Psoas muscle (tissue), 8 donors: Measurements from ENCODE around the gene RPL37. TPM values are rescaled to one million over a fixed set of nuclear protein-coding genes. Genes with fewer than 3 reads are reported as not detected.

Experiments used
- ATAC-seq, 4 donors: fragments of 200-7000 bp; cut with Tn5 transposase; one replicate each; pipeline ENCODE4 v1.9.1; 2020; ENCODE audit warnings: moderate library complexity in 3 of 4, mild to moderate bottlenecking in 2 of 4
- DNase-seq, 2 donors: peaks; one replicate each; pipeline ENCODE4 v3.0.0-alpha.2; 2020
- H3K27ac ChIP-seq: fragments of 200-600 bp; one replicate; pipeline ENCODE4 v1.8.0; 2022
- H3K27me3 ChIP-seq, 3 donors: fragments of 200-600 bp in 1 of 3; one replicate each; pipeline versions ENCODE4 v1.6.1 to v1.8.0; 2013 to 2022; ENCODE audit warnings: low read length in 2 of 3, mild to moderate bottlenecking in 2 of 3, moderate library complexity in 1 of 3; ENCODE audit not compliant: insufficient read depth in 3 of 3
- H3K36me3 ChIP-seq, 2 donors: fragments of 200-600 bp in 1 of 2; one replicate each; pipeline versions ENCODE4 v1.6.1 to v1.8.0; 2013 to 2022; ENCODE audit warnings: low read depth in 1 of 2, mild to moderate bottlenecking in 1 of 2, moderate library complexity in 1 of 2; ENCODE audit not compliant: insufficient read depth in 1 of 2
- H3K4me1 ChIP-seq: fragments of 200-600 bp; one replicate; pipeline ENCODE4 v1.8.0; 2022
- H3K4me3 ChIP-seq: fragments of 200-600 bp; one replicate; pipeline ENCODE4 v1.8.0; 2022; ENCODE audit warnings: mild to moderate bottlenecking
- H3K9me3 ChIP-seq: fragments of 200-600 bp; one replicate; pipeline ENCODE4 v1.8.0; 2022
- CTCF ChIP-seq: fragments of 200-600 bp; IDR thresholded peaks from one replicate; pipeline ENCODE4 v1.8.0; 2022; ENCODE audit warnings: antibody characterized with exemption
- WGBS, 3 donors: extraction: QIAGEN DNeasy Blood & Tissue Kit; methylation state at CpG; one replicate each; pipeline versions ENCODE4 v1.1.6 to v1.1.7; 2013; 5-methylcytosine and 5-hydroxymethylcytosine counted together
- intact Hi-C, 2 donors: fragments of 100-400 bp; cut with DNase I; formaldehyde crosslinking; loops; one replicate each; pipeline versions ENCODE4 v1.11.0 to v1.14.2; 2022
- polyA plus RNA-seq, 3 donors: library from polyadenylated mRNA; stranded (reverse); fragments of 200-250 nt; gene quantifications; one replicate each; pipeline ENCODE4 v1.2.3, GENCODE V29; 2013
- total RNA-seq, 4 donors: library from RNA; stranded (reverse); fragmentation: NEBNext Ultra II Directional in 2 of 4; extraction: Animal tissue kit (Norgen Biotek cat#: 25700) in 2 of 4; gene quantifications; one replicate each; pipeline versions ENCODE4 v1.2.1 to v1.2.4, GENCODE V29; 2021 to 2023
- donor health status: healthy with polysubstance abuse.
- donor health status: DM: no; HTN: no; CAD: no; lungs with moderate emphysema.
- donor health status: Bipolar disorder and iron deficiency.
- donor health status: healthy.
- donor health status: DM: yes; HTN: yes; CAD: no.
- donor health status: DM: no; HTN: no; CAD: no.
- donor health status: DM: no; HTN: no; CAD: no.
- donor health status: DM: yes; HTN: yes; CAD: no.

RPL37 gene
- total and polyA plus RNA-seq, 7 donors = 737 to 2,293 (median 991) TPM

DNA sequence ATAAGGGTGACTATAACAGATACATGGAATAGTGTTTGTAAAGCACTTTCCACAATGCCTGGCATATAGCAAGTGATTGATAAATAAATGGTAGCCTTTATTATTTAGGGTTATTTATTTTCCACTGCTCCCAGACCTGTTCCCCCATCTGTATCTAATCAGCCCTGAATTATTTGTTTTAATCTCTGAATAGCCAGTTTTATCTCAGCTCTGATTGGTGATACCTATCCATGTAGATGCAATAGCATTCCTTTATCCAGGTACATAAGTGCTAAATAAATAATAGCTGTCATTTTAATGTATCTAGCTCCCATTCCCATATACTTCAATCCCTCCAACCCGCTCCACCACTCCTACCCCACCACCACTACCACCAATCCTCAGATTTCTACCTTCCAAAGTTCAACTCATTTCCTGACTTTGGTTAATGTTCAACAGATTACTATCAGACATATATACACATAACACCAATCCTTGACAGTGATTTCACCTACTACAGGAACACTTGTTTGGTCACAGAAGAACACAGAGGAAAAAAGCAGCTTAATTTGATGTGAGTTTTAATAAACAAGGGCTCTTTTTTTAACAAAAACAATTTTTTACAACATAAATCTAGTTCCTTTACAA, 50.9 kb downstream of the RPL37 start:
- Histone ChIP-seq H3K4me3 (no peak overlapping the region), H3K36me3 (no peaks in the 10 kb centered on the region), H3K9me3 (peaks cover 6% of the 10 kb centered on the region), H3K4me1 (peaks cover 28% of the 10 kb centered on the region), H3K27me3 (no peaks in the 10 kb centered on the region), H3K27ac (no peak overlapping the region)
- TF ChIP-seq CTCF = no peak
- DNase-seq (no peak), ATAC-seq (no peak)
- intact Hi-C loops = no loop called here
- whole genome bisulfite sequencing, 3 donors = 97 to 100% (median 100%) methylated on average over 1 of the region's 1 CpG

- no peak for TF ChIP-seq CTCF
- no peaks in the 10 kb centered on the region for H3K27me3 ChIP-seq
- intact Hi-C loops = no loop called here
- no peak overlapping the region for H3K27ac ChIP-seq
- peaks cover 26% of the 10 kb centered on the region for H3K4me1 ChIP-seq
- DNase-seq = peak in 1 of 2 donors; percentile 25
- peaks cover 0 to 5% of the 10 kb centered on the region in 2 donors for H3K36me3 ChIP-seq
- peak; percentile 57 to 90 (median 76) for ATAC-seq
- H3K9me3 ChIP-seq = no peaks in the 10 kb centered on the region
- H3K4me3 ChIP-seq = no peak overlapping the region
Measured at GRCh38 chr5:40781843-40782409, 53.1 kb downstream of the RPL37 start.

GRCh38 chr5:40780858-40781257, 54.2 kb downstream of the RPL37 start:
- intact Hi-C loops = no loop called here
- Histone ChIP-seq H3K27me3 (no peaks in the 10 kb centered on the region), H3K4me3 (no peak overlapping the region), H3K36me3 (peaks cover 0 to 16% of the 10 kb centered on the region in 2 donors), H3K9me3 (no peaks in the 10 kb centered on the region), H3K27ac (no peak overlapping the region), H3K4me1 (peaks cover 26% of the 10 kb centered on the region)
- DNase-seq = no peak
- ATAC-seq = no peak
- WGBS, 3 donors = 54 to 81% (median 70%) methylated on average over 3 of the region's 3 CpGs
- no peak for TF ChIP-seq CTCF

- Histone ChIP-seq H3K4me1 (peaks cover 26% of the 10 kb centered on the region), H3K4me3 (no peak overlapping the region), H3K36me3 (peaks cover 0 to 22% of the 10 kb centered on the region in 2 donors), H3K27me3 (no peaks in the 10 kb centered on the region), H3K27ac (no peak overlapping the region), H3K9me3 (no peaks in the 10 kb centered on the region)
- 60 to 79% (median 72%) methylated on average over 5 of the region's 5 CpGs for WGBS, 3 donors
- DNase-seq (no peak), ATAC-seq (peak in 1 of 4 donors; percentile 38)
- intact Hi-C loops = no loop called here
- no peak for TF ChIP-seq CTCF
Measured at GRCh38 chr5:40780199-40780598, 54.8 kb downstream of the RPL37 start.

DNA sequence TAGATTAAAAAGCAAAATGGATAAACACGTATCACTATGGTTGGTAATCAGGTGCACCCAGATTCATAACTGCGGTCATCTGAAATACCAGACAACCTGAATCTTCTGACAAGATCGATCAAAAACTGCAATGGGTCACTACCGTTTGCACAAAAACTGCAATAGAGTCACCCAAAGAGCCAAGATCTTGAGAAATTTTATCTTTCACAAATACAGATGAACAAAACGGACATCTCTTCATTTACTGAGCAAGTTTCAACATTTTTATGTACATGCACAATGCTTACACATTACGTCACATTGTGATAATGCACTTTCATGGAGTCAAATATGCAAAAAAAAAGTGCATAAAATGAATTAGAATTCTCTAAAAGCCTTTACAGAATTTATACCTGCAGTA, 55.5 kb downstream of the RPL37 start:
- H3K4me1 ChIP-seq = peaks cover 22% of the 10 kb centered on the region
- no peaks in the 10 kb centered on the region for H3K9me3 ChIP-seq
- ATAC-seq (no peak), DNase-seq (no peak)
- no peaks in the 10 kb centered on the region for H3K27me3 ChIP-seq
- H3K36me3 ChIP-seq = peaks cover 0 to 29% of the 10 kb centered on the region in 2 donors
- no peak overlapping the region for H3K4me3 ChIP-seq
- TF ChIP-seq CTCF = no peak
- intact Hi-C loops = no loop called here
- no peak overlapping the region for H3K27ac ChIP-seq
- 91 to 95% (median 94%) methylated on average over 6 of the region's 6 CpGs for WGBS, 3 donors
